SK-MEL-5 (cell line): ENCODE measurements around the gene GSC2. TPM values are rescaled to one million over a fixed set of nuclear protein-coding genes. Genes with fewer than 3 reads are reported as not detected.

ENCODE experiments used
- DNase-seq: peaks from one replicate; pipeline ENCODE4 v3.0.0-alpha.2; 2016; ENCODE audit warnings: low read depth, low spot score
- in situ Hi-C: cut with HindIII; loops from 2 replicates; pipeline ENCODE4 v1.10.0; 2016; ENCODE audit warnings: low sequenced_read_pairs, high pct_unique_total_duplicates, low pct_unique_long_range_greater_than_20kb
- polyA plus RNA-seq, 2 experiments: library from polyadenylated mRNA; depleted of rRNA; stranded (reverse); fragments of >200 nt; gene quantifications; 2 replicates each; pipeline ENCODE4 v1.2.3, GENCODE V29; 2015
- total RNA-seq: library from RNA; depleted of rRNA; stranded (reverse); fragments of >200 nt; shearing (Covaris generic); gene quantifications from 2 replicates; pipeline ENCODE4 v1.2.3, GENCODE V29; 2014; rRNA removed

GSC2 gene, protein sequence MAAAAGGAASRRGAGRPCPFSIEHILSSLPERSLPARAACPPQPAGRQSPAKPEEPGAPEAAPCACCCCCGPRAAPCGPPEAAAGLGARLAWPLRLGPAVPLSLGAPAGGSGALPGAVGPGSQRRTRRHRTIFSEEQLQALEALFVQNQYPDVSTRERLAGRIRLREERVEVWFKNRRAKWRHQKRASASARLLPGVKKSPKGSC
- not detected in 2 replicates for total RNA-seq
- polyA plus RNA-seq (2015; cell fraction: cytosol; rRNA removed), result not detected in 2 replicates
- not detected in 2 replicates for polyA plus RNA-seq (2015; cell fraction: nucleus; rRNA removed)

GRCh38 chr22:19149991-19150390, at the start of gene GSC2:
Gene GSC2 (minus strand): TSS chr22:19150292. CDS start chr22:19150283, 9 bp downstream.
- in situ Hi-C loops, result no loop called here
- DNase-seq, result no peak

GRCh38 chr22:19199479-19199878, 49.4 kb upstream of the GSC2 start:
- DNase-seq, result peak; percentile 32
- in situ Hi-C loops, result no loop called here

- no peak for DNase-seq
- in situ Hi-C loops, result no loop called here
Measured at GRCh38 chr22:19197997-19198865, 48.1 kb upstream of the GSC2 start.

- in situ Hi-C loops, result no loop called here
- no peak for DNase-seq
Measured at GRCh38 chr22:19196841-19197612, 46.9 kb upstream of the GSC2 start.

- no peak for DNase-seq
- in situ Hi-C loops, result no loop called here
Measured at GRCh38 chr22:19195796-19196731, 46.0 kb upstream of the GSC2 start.

- no peak for DNase-seq
- in situ Hi-C loops, result no loop called here
Measured at GRCh38 chr22:19194766-19195536, 44.9 kb upstream of the GSC2 start.

- in situ Hi-C loops, result no loop called here
Measured at GRCh38 chr22:19193879-19194278, 43.8 kb upstream of the GSC2 start.

GRCh38 chr22:19187716-19188563, 37.8 kb upstream of the GSC2 start:
- no peak for DNase-seq
- in situ Hi-C loops, result no loop called here

More at GRCh38 chr22:19193879-19194278, 43.8 kb upstream of the GSC2 start:
- no peak for DNase-seq

- in situ Hi-C loops, result no loop called here
- DNase-seq, result no peak
Measured at GRCh38 chr22:19184276-19184997, 34.3 kb upstream of the GSC2 start.

DNA sequence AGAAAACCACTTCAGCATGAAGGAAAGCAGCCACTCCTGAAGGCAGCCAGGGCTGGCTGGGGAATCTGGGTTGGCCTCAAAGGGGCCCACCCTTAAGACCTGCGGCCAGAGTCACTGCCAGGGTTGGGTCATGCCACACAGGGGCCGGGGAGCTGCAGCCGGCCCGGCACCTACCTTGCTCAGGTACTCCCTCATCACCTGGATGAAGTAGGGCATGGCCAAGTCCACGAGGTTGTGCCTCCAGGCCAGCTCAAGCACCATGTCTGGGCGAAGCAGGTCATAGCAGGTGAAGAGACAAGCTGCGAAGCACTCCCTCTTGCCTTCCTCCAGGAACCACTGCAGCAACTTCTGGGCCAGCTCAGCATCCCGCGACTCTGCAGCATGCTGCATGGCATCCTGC, 33.1 kb upstream of the GSC2 start:
- no peak for DNase-seq
- in situ Hi-C loops, result no loop called here

DNA sequence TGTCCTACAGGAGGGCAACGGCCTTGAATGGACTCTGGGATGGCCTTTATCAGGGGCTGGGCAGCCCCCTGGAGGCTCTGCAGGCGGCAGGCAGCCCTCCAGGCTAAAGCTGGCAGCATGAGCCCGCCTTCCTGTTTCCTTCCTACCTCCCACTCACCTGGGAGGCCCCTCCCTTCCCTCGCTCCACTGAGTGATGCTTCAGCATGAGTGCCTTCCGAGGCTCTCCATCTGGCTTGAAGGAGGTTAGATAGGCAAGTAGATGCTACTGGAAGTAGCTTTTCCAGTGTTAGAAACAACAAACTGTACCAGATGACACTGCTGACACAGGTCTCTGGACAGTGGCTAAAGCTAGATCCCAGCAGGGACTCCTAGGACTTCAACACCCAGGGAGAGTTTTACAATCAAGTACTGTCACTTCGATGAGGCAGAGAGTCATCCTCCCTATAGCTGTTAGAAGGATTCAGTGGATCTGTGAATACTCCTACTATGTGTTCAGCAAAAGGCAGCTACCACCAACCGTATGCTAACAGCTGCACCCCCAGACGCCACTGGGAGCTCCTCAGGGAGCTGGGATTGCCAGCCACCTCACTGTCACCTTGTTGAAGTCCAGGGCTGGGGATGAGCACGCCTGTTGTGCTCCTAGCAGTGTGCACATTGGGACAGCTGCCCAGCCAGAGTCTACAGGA, 32.5 kb upstream of the GSC2 start:
- in situ Hi-C loops, result no loop called here
- DNase-seq, result no peak

GRCh38 chr22:19181786-19182471, 31.8 kb upstream of the GSC2 start:
- DNase-seq, result no peak
- in situ Hi-C loops, result no loop called here

GRCh38 chr22:19180740-19181410, 30.8 kb upstream of the GSC2 start:
- in situ Hi-C loops, result no loop called here
- DNase-seq, result no peak

DNA sequence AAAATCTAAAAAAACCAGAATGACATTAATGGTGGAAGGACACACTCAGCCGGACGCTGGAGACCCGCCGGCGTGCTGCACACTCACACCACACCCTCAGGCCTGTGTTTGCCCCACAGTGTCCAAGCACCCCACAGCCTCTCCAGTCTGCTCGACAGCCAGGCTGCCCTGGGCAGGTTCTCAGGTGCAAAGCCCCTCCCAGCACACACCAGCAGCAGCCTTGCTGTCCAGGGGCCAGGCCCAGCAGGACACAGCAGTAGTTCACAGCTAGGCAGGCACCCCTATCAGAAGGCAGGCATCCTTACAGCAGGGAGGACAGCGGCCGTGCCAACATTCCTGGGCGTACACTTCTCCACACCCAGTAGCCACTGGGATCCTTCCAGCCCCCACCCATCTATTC, 30.1 kb upstream of the GSC2 start:
- in situ Hi-C loops, result no loop called here
- DNase-seq, result no peak
